MM.1S (cell line): ENCODE data around the gene HEBP1.

Experiments
- EZH2 ChIP-seq: fragments of 300-600 bp; sonication (generic); optimal IDR thresholded peaks from 2 replicates; pipeline ENCODE3; 2017; ENCODE audit warnings: low read depth, mild to moderate bottlenecking, antibody characterized with exemption, low read length, mixed read lengths
- EZH2phosphoT487 ChIP-seq: fragments of 300-600 bp; sonication (generic); IDR thresholded peaks from 2 replicates; pipeline ENCODE4 v1.6.1; 2018; ENCODE audit warnings: antibody characterized with exemption, low read length
- TF ChIP-seq, protein P1 (sequence below): fragments of 300-600 bp; sonication (generic); IDR thresholded peaks from 2 replicates; pipeline ENCODE4 v1.5.1; 2016; ENCODE audit warnings: antibody characterized with exemption, low read length, mixed read lengths

DNA sequence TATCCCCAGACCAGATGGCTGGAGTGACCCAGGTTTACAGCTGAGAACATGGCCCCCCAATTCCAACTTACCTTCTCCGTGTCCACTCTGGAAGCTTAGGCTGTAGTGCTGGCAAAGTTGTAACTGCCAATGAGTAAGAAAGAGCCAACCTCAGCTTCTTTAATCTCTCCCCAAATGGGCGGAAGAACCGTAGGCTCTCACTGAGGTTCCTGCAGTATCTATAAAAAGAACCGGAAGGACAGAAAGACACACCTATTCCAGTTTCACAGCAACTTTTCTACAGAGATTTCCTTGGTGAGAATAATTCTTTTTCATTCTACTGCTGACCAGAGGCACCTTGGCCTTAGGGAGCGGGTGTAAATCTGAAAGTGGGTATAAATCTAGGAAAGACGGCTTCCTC, 48.0 kb downstream of the HEBP1 start, which contains the start of gene GPRC5D:
- TF ChIP-seq EZH2: no peak
- TF ChIP-seq, protein P1, sequence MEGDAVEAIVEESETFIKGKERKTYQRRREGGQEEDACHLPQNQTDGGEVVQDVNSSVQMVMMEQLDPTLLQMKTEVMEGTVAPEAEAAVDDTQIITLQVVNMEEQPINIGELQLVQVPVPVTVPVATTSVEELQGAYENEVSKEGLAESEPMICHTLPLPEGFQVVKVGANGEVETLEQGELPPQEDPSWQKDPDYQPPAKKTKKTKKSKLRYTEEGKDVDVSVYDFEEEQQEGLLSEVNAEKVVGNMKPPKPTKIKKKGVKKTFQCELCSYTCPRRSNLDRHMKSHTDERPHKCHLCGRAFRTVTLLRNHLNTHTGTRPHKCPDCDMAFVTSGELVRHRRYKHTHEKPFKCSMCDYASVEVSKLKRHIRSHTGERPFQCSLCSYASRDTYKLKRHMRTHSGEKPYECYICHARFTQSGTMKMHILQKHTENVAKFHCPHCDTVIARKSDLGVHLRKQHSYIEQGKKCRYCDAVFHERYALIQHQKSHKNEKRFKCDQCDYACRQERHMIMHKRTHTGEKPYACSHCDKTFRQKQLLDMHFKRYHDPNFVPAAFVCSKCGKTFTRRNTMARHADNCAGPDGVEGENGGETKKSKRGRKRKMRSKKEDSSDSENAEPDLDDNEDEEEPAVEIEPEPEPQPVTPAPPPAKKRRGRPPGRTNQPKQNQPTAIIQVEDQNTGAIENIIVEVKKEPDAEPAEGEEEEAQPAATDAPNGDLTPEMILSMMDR: no peak
- TF ChIP-seq EZH2phosphoT487: no peak
